Prostate gland (tissue), 2 donors: Measurements from ENCODE around the gene INPP4B. TPM values are rescaled to one million over a fixed set of nuclear protein-coding genes. Genes with fewer than 3 reads are reported as not detected.
A peak's percentile ranks its signal among the peaks of the same experiment; 100 is the strongest.

Source experiments
- DNase-seq: peaks from one replicate; pipeline ENCODE4 v3.0.0-alpha.2; 2019; ENCODE audit warnings: low spot score
- H3K27ac ChIP-seq, 2 donors: fragments of 200-600 bp; sonication (generic); 2 replicates each; pipeline ENCODE4 v1.5.1; 2017 to 2019
- H3K27me3 ChIP-seq: fragments of 200-600 bp; sonication (generic); replicated peaks from 2 replicates; pipeline ENCODE4 v1.5.1; 2019; ENCODE audit not compliant: insufficient read depth
- H3K36me3 ChIP-seq, 2 donors: fragments of 200-600 bp; sonication (generic); 1 replicate in 1 of 2; 2 replicates in 1 of 2; pipeline versions ENCODE4 v1.5.1 to v1.8.1; 2017 to 2019
- H3K4me1 ChIP-seq: fragments of 200-600 bp; sonication (generic); replicated peaks from 2 replicates; pipeline ENCODE4 v1.5.1; 2019
- H3K4me3 ChIP-seq, 2 donors: fragments of 200-600 bp; sonication (generic); 2 replicates each; pipeline ENCODE4 v1.5.1; 2017 to 2019
- H3K9me3 ChIP-seq: fragments of 200-600 bp; sonication (generic); 2 replicates; pipeline ENCODE4 v1.5.1; 2017
- CTCF ChIP-seq, 4 experiments: fragments of 200-600 bp in 2 of 4; fragments of 450-650 bp in 2 of 4; sonication (generic) in 2 of 4; IDR thresholded peaks; 1 replicate in 3 of 4; 2 replicates in 1 of 4; pipeline ENCODE4 v1.5.1; 2016 to 2019; ENCODE audit warnings: antibody characterized with exemption in 4 of 4, mild to moderate bottlenecking in 2 of 4, moderate library complexity in 2 of 4
- POLR2A ChIP-seq: fragments of 450-650 bp; IDR thresholded peaks from one replicate; pipeline ENCODE4 v1.6.1; 2016; ENCODE audit warnings: antibody characterized with exemption, mild to moderate bottlenecking
- POLR2AphosphoS5 ChIP-seq: sonication (generic); formaldehyde crosslinking; IDR thresholded peaks from one replicate; pipeline ENCODE4 v1.6.1; 2017; ENCODE audit warnings: antibody characterized with exemption
- WGBS: methylation state at CpG from one replicate; pipeline ENCODE4 v1.1.5; 2018; 5-methylcytosine and 5-hydroxymethylcytosine counted together
- intact Hi-C: fragments of 100-400 bp; cut with DNase I; formaldehyde crosslinking; loops from one replicate; pipeline ENCODE4 v1.14.2; 2022
- total RNA-seq, 2 donors: library from RNA; depleted of rRNA; stranded (reverse); fragments of >200 nt; gene quantifications; one replicate each; pipeline ENCODE4 v1.1.0, GENCODE V29; 2016

The INPP4B gene
- total RNA-seq, 2 donors from 2014 or later: 22.3 to 49.7 TPM

GRCh38 chr4:142846729-142847596 lies 862 bp upstream of the INPP4B start:
- Histone ChIP-seq H3K4me1 (no peaks in the 10 kb centered on the region), H3K36me3 (no peaks in the 10 kb centered on the region), H3K27ac (peak overlapping the region; percentile 35 to 46), H3K4me3 (peak overlapping the region; percentile 40 to 52), H3K9me3 (no peaks in the 10 kb centered on the region), H3K27me3 (no peaks in the 10 kb centered on the region)
- 5% methylated on average over 50 of the region's 50 CpGs for WGBS
- peak; percentile 52 for DNase-seq
- intact Hi-C loops: loop anchor here (5.0 kb wide), 1 partner anchor 720 kb away; no protein-coding TSS in a partner anchor
- TF ChIP-seq CTCF (IDR thresholded peaks at IDR 0.05) (peak; percentile 12 to 68 (median 50)), POLR2A (no peak)

- H3K9me3 ChIP-seq: no peaks in the 10 kb centered on the region
- H3K4me1 ChIP-seq: no peaks in the 10 kb centered on the region
- H3K4me3 ChIP-seq: peak overlapping the region; percentile 40 to 52
- WGBS: 9% methylated on average over 42 of the region's 43 CpGs
- DNase-seq: no peak
- intact Hi-C loops: loop anchor here (5.0 kb wide), 1 partner anchor 718 kb away; no protein-coding TSS in a partner anchor
- peak overlapping the region; percentile 35 to 46 for H3K27ac ChIP-seq
- no peak for TF ChIP-seq CTCF (IDR thresholded peaks at IDR 0.05)
- no peak for TF ChIP-seq POLR2AphosphoS5
- H3K36me3 ChIP-seq: no peaks in the 10 kb centered on the region
- H3K27me3 ChIP-seq: no peaks in the 10 kb centered on the region
These were observed 601 bp downstream of the INPP4B start for GRCh38 chr4:142845293-142846107.

- Histone ChIP-seq H3K4me3 (no peak overlapping the region), H3K27me3 (no peaks in the 10 kb centered on the region), H3K27ac (no peak overlapping the region), H3K36me3 (no peaks in the 10 kb centered on the region), H3K9me3 (no peaks in the 10 kb centered on the region), H3K4me1 (no peaks in the 10 kb centered on the region)
- TF ChIP-seq POLR2A: no peak
- TF ChIP-seq CTCF (IDR thresholded peaks at IDR 0.05): no peak
- no peak for TF ChIP-seq POLR2AphosphoS5
- intact Hi-C loops: loop anchor here (5.0 kb wide), 2 partner anchors 717 to 1497 kb away; no protein-coding TSS in a partner anchor
- 68% methylated on average over 1 of the region's 1 CpG for WGBS
- no peak for DNase-seq
These were observed 1.3 kb downstream of the INPP4B start for GRCh38 chr4:142844782-142845181.

GRCh38 chr4:142840516-142841123 lies 5.5 kb downstream of the INPP4B start:
- no peak overlapping the region for H3K27ac ChIP-seq
- no peak for DNase-seq
- no peak overlapping the region for H3K4me3 ChIP-seq
- no peaks in the 10 kb centered on the region for H3K4me1 ChIP-seq
- no peaks in the 10 kb centered on the region for H3K27me3 ChIP-seq
- intact Hi-C loops: loop anchor here (5.0 kb wide), 1 partner anchor 1493 kb away; no protein-coding TSS in a partner anchor
- no peaks in the 10 kb centered on the region for H3K9me3 ChIP-seq
- H3K36me3 ChIP-seq: no peaks in the 10 kb centered on the region
- 87% methylated on average over 1 of the region's 1 CpG for WGBS
- TF ChIP-seq CTCF (IDR thresholded peaks at IDR 0.05) (peak in 3 of 4 experiments; percentile 50 to 62 (median 50)), POLR2AphosphoS5 (no peak)
